Right ventricle myocardium inferior (tissue), 1 donor: ENCODE results near the gene PITX3. TPM values are rescaled to one million over a fixed set of nuclear protein-coding genes. Genes with fewer than 3 reads are reported as not detected.
A peak's percentile ranks its signal among the peaks of the same experiment; 100 is the strongest.

Source experiments
- ATAC-seq: fragments of 200-7000 bp; cut with Tn5 transposase; one replicate; pipeline ENCODE4 v1.9.1; 2020; ENCODE audit warnings: mild to moderate bottlenecking, moderate library complexity
- DNase-seq: peaks from one replicate; pipeline ENCODE4 v3.0.0; 2021; ENCODE audit errors: missing footprints
- intact Hi-C: fragments of 100-400 bp; cut with DNase I; formaldehyde crosslinking; loops from one replicate; pipeline ENCODE4 v1.11.0; 2022
- long read RNA-seq: library from polyadenylated mRNA; unstranded; transcript quantifications from one replicate; pipeline ENCODE4 v2.0.0, GENCODE V29; 2021
- total RNA-seq: library from RNA; stranded (reverse); fragmentation: NEBNext Ultra II Directional; extraction: Animal tissue kit (Norgen Biotek cat#: 25700); gene quantifications from one replicate; pipeline ENCODE4 v1.2.1, GENCODE V29; 2021
- donor health status: DM: no; HTN: yes; CAD: no; lungs with severe emphysema.

Gene PITX3
- 1.8 TPM for total RNA-seq
- long read RNA-seq, partial matches to known transcripts, result 1 of 1 reads
- long read RNA-seq, other reads (novel, unspliced or antisense), result 0 of 1 reads

- DNase-seq (peak; percentile 96), ATAC-seq (peak; percentile 83)
- intact Hi-C loops, result no loop called here
Observed at GRCh38 chr10:102241444-102242117, at the start of gene PITX3. PITX3 (minus strand) TSS chr10:102241512; CDS start chr10:102232080, 9,432 bp downstream.

- intact Hi-C loops, result no loop called here
- no peak for DNase-seq
- no peak for ATAC-seq
Observed at GRCh38 chr10:102289840-102290239, 48.5 kb upstream of the PITX3 start.

- no peak for ATAC-seq
- intact Hi-C loops, result no loop called here
- no peak for DNase-seq
Observed at GRCh38 chr10:102289356-102289755, 48.0 kb upstream of the PITX3 start.

GRCh38 chr10:102287991-102288390 lies 46.7 kb upstream of the PITX3 start:
- ATAC-seq (no peak), DNase-seq (no peak)
- intact Hi-C loops, result no loop called here

GRCh38 chr10:102287538-102287937 lies 46.2 kb upstream of the PITX3 start:
- DNase-seq (no peak), ATAC-seq (no peak)
- intact Hi-C loops, result no loop called here

GRCh38 chr10:102286216-102286615 lies 44.9 kb upstream of the PITX3 start:
- ATAC-seq (no peak), DNase-seq (no peak)
- intact Hi-C loops, result no loop called here

- DNase-seq, result no peak
- ATAC-seq, result no peak
- intact Hi-C loops, result no loop called here
Observed at GRCh38 chr10:102285133-102285532, 43.8 kb upstream of the PITX3 start.

- intact Hi-C loops, result loop anchor here (5.0 kb wide), 1 partner anchor 37 kb away; the partner anchor contains the start of gene GBF1
Observed at GRCh38 chr10:102284531-102284930, 43.2 kb upstream of the PITX3 start.

GRCh38 chr10:102283890-102284289 lies 42.6 kb upstream of the PITX3 start:
- ATAC-seq, result no peak
- intact Hi-C loops, result loop anchor here (5.0 kb wide), 1 partner anchor 37 kb away; the partner anchor contains the start of gene GBF1

More at GRCh38 chr10:102284531-102284930, 43.2 kb upstream of the PITX3 start:
- ATAC-seq (no peak), DNase-seq (no peak)

GRCh38 chr10:102283488-102283887 lies 42.2 kb upstream of the PITX3 start:
- no peak for ATAC-seq
- intact Hi-C loops, result loop anchor here (5.0 kb wide), 1 partner anchor 36 kb away; the partner anchor contains the start of gene GBF1
- DNase-seq, result no peak

More at GRCh38 chr10:102283890-102284289, 42.6 kb upstream of the PITX3 start:
- DNase-seq, result no peak

GRCh38 chr10:102281102-102281487 lies 39.8 kb upstream of the PITX3 start:
- DNase-seq (no peak), ATAC-seq (no peak)
- intact Hi-C loops, result loop anchor here (2.0 to 5.0 kb wide), 2 partner anchors 34 to 54 kb away; partner anchors contain the start of gene GBF1

GRCh38 chr10:102280397-102281101 lies 39.2 kb upstream of the PITX3 start:
- ATAC-seq, result peak; percentile 91
- intact Hi-C loops, result loop anchor here (2.0 to 5.0 kb wide), 2 partner anchors 33 to 54 kb away; partner anchors contain the start of gene GBF1
- no peak for DNase-seq

GRCh38 chr10:102279104-102279503 lies 37.8 kb upstream of the PITX3 start:
- intact Hi-C loops, result no loop called here
- DNase-seq (no peak), ATAC-seq (no peak)

- intact Hi-C loops, result no loop called here
- ATAC-seq, result no peak
- DNase-seq, result no peak
Observed at GRCh38 chr10:102275343-102275742, 34.0 kb upstream of the PITX3 start.

GRCh38 chr10:102274062-102274461 lies 32.8 kb upstream of the PITX3 start:
- DNase-seq (no peak), ATAC-seq (no peak)
- intact Hi-C loops, result no loop called here

- ATAC-seq (peak; percentile 41), DNase-seq (no peak)
- intact Hi-C loops, result no loop called here
Observed at GRCh38 chr10:102269017-102269416, 27.7 kb upstream of the PITX3 start.

- no peak for DNase-seq
- intact Hi-C loops, result no loop called here
- ATAC-seq, result no peak
Observed at GRCh38 chr10:102268375-102268888, 27.1 kb upstream of the PITX3 start.

- DNase-seq (no peak), ATAC-seq (no peak)
- intact Hi-C loops, result no loop called here
Observed at GRCh38 chr10:102267748-102268147, 26.4 kb upstream of the PITX3 start.

GRCh38 chr10:102266670-102267069 lies 25.4 kb upstream of the PITX3 start:
- intact Hi-C loops, result no loop called here
- DNase-seq (no peak), ATAC-seq (no peak)

- ATAC-seq, result no peak
- intact Hi-C loops, result no loop called here
- no peak for DNase-seq
Observed at GRCh38 chr10:102264371-102264770, 23.1 kb upstream of the PITX3 start.
